ENCODE measurements around the gene SELENOO. TPM values are rescaled to one million over a fixed set of nuclear protein-coding genes. Genes with fewer than 3 reads are reported as not detected.
A peak's percentile ranks its signal among the peaks of the same experiment; 100 is the strongest.

Gene SELENOO
- total RNA-seq, 1 experiment from 2014 or later = 34.3 TPM

DNA sequence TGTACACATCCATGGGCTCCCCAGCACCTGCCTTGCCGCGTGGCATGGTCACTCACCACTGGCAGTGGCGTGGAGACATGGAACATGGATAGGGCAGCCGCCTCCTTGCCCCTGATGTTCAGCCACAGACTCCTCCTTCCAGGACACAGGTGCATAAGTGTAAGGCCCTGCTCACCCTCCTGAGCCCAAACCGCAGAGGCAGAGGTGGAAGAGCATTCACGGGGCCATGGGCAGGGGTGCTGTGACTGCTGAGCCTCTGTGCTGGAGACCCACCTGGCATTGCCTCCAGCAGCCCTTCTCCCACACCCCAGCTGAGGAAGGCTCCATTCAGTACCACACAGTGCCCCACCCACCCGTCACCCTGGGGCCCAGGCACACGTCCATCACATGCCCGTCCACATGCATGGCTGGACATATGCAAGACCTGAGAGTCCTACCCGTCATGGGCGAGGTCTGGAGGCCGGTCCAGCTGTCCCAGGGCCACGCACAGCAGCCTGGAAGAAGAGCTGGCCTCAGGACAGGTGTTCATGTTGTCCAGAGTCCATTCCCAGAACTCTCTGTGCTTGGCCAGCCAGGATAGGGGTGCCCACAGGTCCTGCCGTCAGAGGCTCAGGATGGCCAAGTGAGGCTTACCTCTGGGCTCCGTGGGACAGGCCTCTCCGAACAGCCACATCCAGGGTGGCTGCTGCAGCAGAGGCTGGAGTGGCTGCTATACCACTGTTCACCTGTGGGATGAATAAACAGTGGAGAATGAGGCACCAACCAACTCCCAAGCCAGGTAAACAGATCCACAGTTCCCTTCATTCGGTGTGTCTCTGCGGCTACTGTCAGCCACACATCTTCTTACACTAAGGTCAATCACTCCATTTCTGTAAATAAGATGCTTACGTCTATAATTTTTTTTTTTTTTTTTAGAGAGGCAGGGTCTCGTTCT is 45.7 kb downstream of the SELENOO start:
- in situ Hi-C loops (cut with HindIII; ENCODE audit: low pct_unique_long_range_greater_than_20kb, low sequenced_read_pairs) = no loop called here
- BruUV-seq (replicated peaks) = no TSS peak
- intact Hi-C loops (cut with micrococcal nuclease; ENCODE audit: unreplicated experiment) = no loop called here
- Histone ChIP-seq H3K27me3 (ENCODE audit: control insufficient read depth, insufficient read depth, low read length) (no peaks in the 10 kb centered on the region), H3K36me3 (ENCODE audit: control insufficient read depth, insufficient read depth, low read length) (no peaks in the 10 kb centered on the region; the same call in 1 of the 2 replicates), H3K4me1 (ENCODE audit: control insufficient read depth, insufficient read depth, low read length) (peaks cover 11% of the 10 kb centered on the region; the same call in 1 of the 2 replicates), H3K4me3 (ENCODE audit: low read depth in 2 of 2, low read length in 2 of 2) (no peak overlapping the region), H3K27ac (ENCODE audit: low read length) (no peak overlapping the region), H3K9me3 (ENCODE audit: control insufficient read depth, insufficient read depth, low read depth, low read length) (no peaks in the 10 kb centered on the region)
- TF ChIP-seq, protein P1, sequence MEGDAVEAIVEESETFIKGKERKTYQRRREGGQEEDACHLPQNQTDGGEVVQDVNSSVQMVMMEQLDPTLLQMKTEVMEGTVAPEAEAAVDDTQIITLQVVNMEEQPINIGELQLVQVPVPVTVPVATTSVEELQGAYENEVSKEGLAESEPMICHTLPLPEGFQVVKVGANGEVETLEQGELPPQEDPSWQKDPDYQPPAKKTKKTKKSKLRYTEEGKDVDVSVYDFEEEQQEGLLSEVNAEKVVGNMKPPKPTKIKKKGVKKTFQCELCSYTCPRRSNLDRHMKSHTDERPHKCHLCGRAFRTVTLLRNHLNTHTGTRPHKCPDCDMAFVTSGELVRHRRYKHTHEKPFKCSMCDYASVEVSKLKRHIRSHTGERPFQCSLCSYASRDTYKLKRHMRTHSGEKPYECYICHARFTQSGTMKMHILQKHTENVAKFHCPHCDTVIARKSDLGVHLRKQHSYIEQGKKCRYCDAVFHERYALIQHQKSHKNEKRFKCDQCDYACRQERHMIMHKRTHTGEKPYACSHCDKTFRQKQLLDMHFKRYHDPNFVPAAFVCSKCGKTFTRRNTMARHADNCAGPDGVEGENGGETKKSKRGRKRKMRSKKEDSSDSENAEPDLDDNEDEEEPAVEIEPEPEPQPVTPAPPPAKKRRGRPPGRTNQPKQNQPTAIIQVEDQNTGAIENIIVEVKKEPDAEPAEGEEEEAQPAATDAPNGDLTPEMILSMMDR (IDR thresholded peaks at IDR 0.05) = peak; percentile 18; the same call in 1 of the 2 replicates
- TF ChIP-seq, protein P2, sequence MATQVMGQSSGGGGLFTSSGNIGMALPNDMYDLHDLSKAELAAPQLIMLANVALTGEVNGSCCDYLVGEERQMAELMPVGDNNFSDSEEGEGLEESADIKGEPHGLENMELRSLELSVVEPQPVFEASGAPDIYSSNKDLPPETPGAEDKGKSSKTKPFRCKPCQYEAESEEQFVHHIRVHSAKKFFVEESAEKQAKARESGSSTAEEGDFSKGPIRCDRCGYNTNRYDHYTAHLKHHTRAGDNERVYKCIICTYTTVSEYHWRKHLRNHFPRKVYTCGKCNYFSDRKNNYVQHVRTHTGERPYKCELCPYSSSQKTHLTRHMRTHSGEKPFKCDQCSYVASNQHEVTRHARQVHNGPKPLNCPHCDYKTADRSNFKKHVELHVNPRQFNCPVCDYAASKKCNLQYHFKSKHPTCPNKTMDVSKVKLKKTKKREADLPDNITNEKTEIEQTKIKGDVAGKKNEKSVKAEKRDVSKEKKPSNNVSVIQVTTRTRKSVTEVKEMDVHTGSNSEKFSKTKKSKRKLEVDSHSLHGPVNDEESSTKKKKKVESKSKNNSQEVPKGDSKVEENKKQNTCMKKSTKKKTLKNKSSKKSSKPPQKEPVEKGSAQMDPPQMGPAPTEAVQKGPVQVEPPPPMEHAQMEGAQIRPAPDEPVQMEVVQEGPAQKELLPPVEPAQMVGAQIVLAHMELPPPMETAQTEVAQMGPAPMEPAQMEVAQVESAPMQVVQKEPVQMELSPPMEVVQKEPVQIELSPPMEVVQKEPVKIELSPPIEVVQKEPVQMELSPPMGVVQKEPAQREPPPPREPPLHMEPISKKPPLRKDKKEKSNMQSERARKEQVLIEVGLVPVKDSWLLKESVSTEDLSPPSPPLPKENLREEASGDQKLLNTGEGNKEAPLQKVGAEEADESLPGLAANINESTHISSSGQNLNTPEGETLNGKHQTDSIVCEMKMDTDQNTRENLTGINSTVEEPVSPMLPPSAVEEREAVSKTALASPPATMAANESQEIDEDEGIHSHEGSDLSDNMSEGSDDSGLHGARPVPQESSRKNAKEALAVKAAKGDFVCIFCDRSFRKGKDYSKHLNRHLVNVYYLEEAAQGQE (IDR thresholded peaks at IDR 0.05; ENCODE audit: insufficient read depth in 1 of 2, low read depth in 2 of 2, low read length in 1 of 2) = no peak
- POLR2A ChIA-PET = no interaction called here
- DNase-seq (ENCODE audit: low read depth, low spot score) (no peak), ATAC-seq (no peak)
- CTCF ChIA-PET = interaction anchor here (0.7 kb wide), 1 partner anchor 14 kb away, joined by 5 read pairs; no protein-coding TSS in a partner anchor

DNA sequence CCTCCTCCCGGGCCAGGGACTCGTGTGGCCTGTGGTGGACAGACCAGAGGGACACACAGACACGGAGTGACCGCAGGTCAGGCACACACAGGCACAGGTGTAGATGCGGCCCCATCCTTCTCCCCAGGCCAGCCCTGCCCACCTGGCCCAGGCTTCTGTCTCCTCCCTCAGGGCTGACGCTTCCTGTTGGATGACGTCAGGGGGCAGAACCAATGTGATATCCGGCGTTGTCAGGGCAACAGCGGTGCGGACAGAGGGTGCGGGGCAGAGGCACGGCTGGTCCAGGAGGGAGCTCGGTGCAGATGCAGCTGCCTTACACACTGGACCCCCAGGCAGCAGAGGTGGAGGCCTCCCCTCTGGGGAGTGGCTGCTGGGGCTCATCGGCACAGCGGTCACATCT is 46.9 kb downstream of the SELENOO start:
- CTCF ChIA-PET = no interaction called here

More for the DNA sequence above, 46.9 kb downstream of the SELENOO start:
- Histone ChIP-seq H3K4me3 (ENCODE audit: low read depth in 2 of 2, low read length in 2 of 2) (no peak overlapping the region), H3K36me3 (ENCODE audit: control insufficient read depth, insufficient read depth, low read length) (no peaks in the 10 kb centered on the region; the same call in 1 of the 2 replicates), H3K4me1 (ENCODE audit: control insufficient read depth, insufficient read depth, low read length) (peaks cover 18% of the 10 kb centered on the region), H3K27me3 (ENCODE audit: control insufficient read depth, insufficient read depth, low read length) (no peaks in the 10 kb centered on the region), H3K27ac (ENCODE audit: low read length) (peak overlapping the region; percentile 23; the same call in 1 of the 2 replicates), H3K9me3 (ENCODE audit: control insufficient read depth, insufficient read depth, low read depth, low read length) (no peaks in the 10 kb centered on the region)
- intact Hi-C loops (cut with micrococcal nuclease; ENCODE audit: unreplicated experiment) (no loop called here), in situ Hi-C loops (cut with HindIII; ENCODE audit: low pct_unique_long_range_greater_than_20kb, low sequenced_read_pairs) (no loop called here)
- ATAC-seq (no peak), DNase-seq (ENCODE audit: low read depth, low spot score) (no peak)
- TF ChIP-seq, protein P1 (IDR thresholded peaks at IDR 0.05) = no peak
- TF ChIP-seq, protein P2 (IDR thresholded peaks at IDR 0.05; ENCODE audit: insufficient read depth in 1 of 2, low read depth in 2 of 2, low read length in 1 of 2) = no peak
- TF ChIP-seq TCF7L2 (IDR thresholded peaks at IDR 0.05; ENCODE audit: low read depth, low read length) = no peak
- no peak for TF ChIP-seq SIN3A (IDR thresholded peaks at IDR 0.05; ENCODE audit: borderline replicate concordance, insufficient read depth, low read depth, low read length)
- TF ChIP-seq POLR2AphosphoS5 (IDR thresholded peaks at IDR 0.05; ENCODE audit: low read depth, low read length) = no peak
- POLR2A ChIA-PET = no interaction called here
- BruUV-seq (replicated peaks) = no TSS peak
